AG09319 (cell line): ENCODE results near the gene ADGRG1.

Experiments
- DNase-seq: peaks from one replicate; pipeline ENCODE4 v3.0.0-alpha.2; 2010; ENCODE audit warnings: low read depth; ENCODE audit errors: extremely low read depth
- CTCF ChIP-seq: IDR thresholded peaks from 2 replicates; pipeline ENCODE4 v1.5.1; 2011; ENCODE audit warnings: low read depth, mild to moderate bottlenecking, inconsistent platforms, low read length, moderate library complexity

Gene ADGRG1

GRCh38 chr16:57661510-57661909 lies 33.1 kb downstream of the ADGRG1 start:
- DNase-seq: no peak

GRCh38 chr16:57661936-57662906 lies 33.8 kb downstream of the ADGRG1 start:
- no peak for DNase-seq

More at GRCh38 chr16:57661510-57661909, 33.1 kb downstream of the ADGRG1 start:
- no peak for TF ChIP-seq CTCF

GRCh38 chr16:57663436-57663835 lies 35.0 kb downstream of the ADGRG1 start:
- DNase-seq: no peak
- TF ChIP-seq CTCF: no peak

More at GRCh38 chr16:57661936-57662906, 33.8 kb downstream of the ADGRG1 start:
- TF ChIP-seq CTCF: no peak

- DNase-seq: no peak
- no peak for TF ChIP-seq CTCF
Observed at GRCh38 chr16:57663917-57664661, 35.7 kb downstream of the ADGRG1 start.

DNA sequence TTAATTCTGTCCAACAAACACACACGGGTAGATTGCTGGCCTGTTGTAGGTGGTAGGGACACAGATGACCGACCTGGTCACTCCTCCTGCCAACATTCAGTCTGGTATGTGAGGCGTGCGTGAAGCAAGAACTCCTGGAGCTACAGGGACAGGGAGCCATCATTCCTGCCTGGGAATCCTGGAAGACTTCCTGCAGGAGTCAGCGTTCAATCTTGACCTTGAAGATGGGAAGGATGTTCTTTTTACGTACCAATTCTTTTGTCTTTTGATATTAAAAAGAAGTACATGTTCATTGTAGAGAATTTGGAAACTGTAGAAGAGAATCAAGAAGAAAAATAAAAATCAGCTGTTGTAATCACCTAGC lies 36.2 kb downstream of the ADGRG1 start:
- no peak for TF ChIP-seq CTCF
- DNase-seq: no peak

- no peak for DNase-seq
Observed at GRCh38 chr16:57665541-57665940, 37.1 kb downstream of the ADGRG1 start.

More at GRCh38 chr16:57665541-57665940, 37.1 kb downstream of the ADGRG1 start:
- no peak for TF ChIP-seq CTCF
